ENCODE results near the gene PBX4.
"Not testable (repeated sequence)": the region's sequence is repeated elsewhere in the genome, so short reads cannot be mapped to it uniquely, and the experiment has no call there.

PBX4 gene, protein sequence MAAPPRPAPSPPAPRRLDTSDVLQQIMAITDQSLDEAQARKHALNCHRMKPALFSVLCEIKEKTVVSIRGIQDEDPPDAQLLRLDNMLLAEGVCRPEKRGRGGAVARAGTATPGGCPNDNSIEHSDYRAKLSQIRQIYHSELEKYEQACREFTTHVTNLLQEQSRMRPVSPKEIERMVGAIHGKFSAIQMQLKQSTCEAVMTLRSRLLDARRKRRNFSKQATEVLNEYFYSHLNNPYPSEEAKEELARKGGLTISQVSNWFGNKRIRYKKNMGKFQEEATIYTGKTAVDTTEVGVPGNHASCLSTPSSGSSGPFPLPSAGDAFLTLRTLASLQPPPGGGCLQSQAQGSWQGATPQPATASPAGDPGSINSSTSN

DNA sequence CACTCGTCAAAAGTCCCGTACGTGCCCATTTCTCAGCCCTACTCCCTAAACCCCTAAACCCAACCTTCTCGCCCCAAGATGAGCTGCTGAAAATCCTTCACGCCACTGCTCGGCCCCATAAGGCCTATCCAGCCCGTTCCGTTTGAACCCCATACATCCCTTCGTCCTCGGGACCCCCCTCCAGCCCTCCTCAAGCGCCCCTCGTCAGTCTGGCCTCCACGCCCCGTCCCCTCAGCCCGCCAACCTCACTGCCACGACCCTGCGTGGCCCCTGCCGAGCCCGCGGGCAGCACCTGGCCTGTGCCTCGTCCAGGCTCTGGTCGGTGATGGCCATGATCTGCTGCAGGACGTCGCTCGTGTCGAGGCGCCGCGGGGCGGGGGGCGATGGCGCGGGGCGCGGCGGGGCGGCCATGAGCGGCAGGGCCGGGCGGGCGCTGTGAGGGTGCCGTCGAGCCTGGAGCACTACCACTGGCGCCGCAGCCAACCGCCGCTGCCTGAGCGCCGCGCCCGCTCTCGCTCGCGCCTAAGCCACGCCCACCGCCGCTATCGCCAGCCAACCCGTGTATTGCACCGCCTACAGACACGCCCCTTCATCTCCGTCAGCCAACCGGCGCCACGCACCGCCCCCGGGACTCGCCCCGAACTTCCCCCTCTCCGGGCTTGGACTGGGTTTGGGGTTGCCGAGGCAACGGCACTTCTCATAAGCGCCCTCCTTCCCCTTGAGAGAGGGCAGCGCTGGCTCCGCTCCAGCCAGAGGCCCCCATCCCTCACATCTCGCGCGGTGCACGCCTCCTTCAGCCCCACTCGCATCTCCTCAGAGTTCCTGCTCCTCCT is at the start of gene PBX4:
Gene PBX4 (minus strand): TSS at position 469 of the 833 bp plus-strand sequence. CDS start 58 bp downstream, at position 411.
- DNase-seq: peak; percentile 98 to 99 (median 99)

DNA sequence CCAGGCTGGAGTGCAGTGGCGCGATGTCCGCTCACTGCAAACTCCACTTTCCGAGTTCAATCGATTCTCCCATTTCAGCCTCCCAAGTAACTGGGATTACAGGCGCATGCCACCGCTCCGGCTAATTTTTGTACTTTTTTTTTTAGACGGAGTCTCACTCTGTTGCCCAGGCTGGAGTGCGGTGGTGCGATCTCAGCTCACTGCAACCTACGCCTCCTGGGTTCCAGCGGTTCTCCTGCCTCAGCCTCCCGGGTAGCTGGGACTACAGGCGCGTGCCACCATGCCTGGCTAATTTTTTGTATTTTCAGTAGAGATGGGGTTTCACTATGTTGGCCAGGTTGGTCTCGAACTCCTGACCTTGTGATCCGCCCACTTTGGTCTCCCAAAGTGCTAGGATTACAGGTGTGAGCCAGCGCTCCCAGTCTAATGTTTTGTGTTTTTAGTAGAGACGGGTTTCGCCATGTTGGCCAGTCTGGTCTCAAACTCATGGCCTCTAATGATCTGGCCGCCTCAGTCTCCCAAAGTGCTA is 47.0 kb upstream of the PBX4 start:
- DNase-seq: not testable (repeated sequence)

DNA sequence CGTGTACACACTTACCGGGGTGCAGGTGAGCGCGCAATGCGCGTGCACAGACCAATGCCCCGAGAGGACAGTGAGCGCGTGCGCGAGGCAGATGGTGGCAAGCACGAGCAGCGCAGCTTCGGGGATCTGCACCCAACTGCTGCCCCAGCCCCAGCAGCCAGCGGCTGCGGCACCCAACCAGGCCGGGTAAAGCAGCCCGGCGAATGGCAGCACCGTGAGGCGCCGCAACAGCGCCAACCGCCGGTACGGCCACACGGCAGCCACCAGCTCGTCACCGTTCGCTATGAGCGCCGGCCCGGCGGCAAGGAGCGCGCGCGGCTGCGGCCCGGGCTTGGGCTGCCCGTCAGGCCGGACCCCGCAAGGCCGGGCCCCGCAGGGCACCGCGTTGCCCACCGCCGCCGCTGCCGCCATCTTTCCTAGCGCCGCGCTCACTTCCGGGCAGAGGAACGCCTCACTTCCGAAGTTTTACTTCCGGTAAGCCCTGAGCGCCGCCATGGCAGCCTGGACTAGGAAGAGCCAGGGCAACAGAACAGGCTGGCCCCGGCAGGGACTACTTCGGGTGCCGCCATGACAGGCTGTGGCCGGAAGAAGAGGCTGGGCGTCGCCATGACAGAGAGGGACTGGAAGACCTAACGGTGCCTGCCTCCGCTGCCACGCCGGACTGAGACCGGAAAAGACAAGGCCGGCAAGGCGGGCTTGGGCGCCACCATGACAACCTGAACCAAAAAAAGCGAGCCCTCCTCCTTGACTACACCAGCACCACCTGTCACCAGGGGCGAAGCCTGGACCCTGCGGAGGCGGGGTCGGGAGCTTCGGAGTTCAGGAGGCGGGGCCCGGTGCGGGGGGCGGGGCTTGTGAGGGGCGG is 45.0 kb upstream of the PBX4 start, which contains the start of gene ATP13A1:
Gene ATP13A1 (minus strand): TSS at position 421 of the 865 bp plus-strand sequence. CDS start 10 bp downstream, at position 411.
- DNase-seq: peak; percentile 97 to 98 (median 98)

DNA sequence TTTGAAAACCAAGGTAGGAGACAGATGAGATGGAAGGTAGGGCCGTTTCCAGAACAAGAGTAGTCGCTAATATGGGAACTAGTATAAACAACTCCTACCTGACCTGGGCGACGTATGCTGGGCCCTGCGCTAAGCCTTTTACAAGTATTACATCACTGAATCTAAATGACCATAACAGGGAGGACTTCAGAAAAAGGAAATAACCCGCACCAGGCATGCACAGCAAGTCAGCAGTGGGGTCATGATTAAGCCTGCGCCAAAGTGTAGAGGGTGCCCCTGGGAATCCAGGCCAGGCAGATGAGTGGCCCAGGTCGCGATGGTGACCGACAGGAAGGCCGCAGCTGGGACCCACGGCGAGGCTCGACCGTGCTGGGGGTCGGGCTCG is 44.4 kb upstream of the PBX4 start:
- DNase-seq: peak; percentile 42 to 61 (median 44)

DNA sequence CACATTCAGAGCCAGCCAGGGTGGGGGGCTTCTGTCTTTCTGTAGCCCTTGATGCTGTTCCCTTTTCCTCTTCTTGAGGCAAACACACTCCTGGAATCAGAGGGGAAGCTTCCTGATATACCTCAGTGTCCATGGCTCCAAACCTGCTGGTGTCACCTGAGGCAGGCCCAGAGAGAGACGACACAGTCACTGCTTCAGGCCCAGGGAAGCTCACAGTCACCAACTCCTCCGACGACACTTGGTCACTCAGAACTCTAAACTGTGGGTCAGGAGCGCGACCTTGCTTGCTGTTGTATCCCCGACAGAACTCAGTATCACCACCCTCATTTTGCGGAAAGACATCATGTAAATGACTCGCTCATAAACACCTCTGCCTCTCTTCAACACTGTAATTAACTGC is 43.9 kb upstream of the PBX4 start:
- DNase-seq: no peak

DNA sequence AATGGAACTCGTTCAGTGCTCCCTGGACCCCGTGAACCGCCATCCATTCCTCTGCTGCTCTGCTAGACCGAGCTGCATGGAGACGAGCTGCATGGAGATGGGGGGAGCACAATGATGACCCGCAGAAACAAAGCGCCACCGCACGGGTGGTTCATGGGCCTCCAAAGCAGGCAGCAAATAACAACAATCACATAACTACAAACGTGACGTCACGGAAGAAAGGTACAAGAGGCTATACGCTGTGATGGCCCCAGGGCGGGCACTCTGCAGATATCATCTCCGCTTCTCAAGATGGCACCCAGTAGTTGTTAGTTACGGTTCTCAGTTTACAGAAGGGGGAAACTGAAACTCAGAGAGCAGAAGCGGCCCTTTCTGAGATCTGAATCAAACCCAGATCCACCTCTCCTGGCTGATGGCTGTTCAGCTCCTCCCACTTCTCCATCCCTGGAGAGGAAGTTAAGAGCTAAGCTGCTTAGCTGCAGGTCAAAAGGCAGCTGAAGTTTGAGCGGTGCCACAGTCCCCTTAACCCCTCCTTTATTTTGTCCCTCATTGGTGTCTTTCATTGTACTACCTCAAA is 43.3 kb upstream of the PBX4 start:
- DNase-seq: peak; percentile 72 to 85 (median 74)

DNA sequence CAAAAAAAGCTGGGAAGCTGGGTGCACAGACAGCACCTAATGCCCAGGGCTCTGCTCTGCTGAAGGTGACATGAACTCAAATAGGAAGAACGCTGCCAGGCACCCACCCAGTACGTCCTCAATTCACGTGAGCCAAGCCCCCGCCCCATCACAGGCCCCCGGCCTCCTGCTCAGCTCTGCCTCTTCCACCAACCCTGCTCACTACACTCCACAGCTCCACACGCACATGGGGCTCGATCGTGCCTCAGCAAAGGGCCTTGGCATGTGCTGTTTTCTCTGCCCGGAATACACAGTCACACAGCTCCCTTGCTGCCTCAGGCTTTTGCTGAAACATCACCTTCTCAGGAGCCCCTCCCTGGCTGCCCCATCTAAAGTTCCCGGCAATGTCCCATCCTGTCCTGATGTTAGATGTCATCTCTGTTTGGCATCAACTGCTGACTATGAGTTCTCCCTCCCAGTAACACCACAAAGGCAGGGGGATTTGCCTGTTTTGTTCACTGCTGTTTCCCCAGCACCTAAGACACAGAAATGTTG is 42.7 kb upstream of the PBX4 start:
- DNase-seq: no peak

DNA sequence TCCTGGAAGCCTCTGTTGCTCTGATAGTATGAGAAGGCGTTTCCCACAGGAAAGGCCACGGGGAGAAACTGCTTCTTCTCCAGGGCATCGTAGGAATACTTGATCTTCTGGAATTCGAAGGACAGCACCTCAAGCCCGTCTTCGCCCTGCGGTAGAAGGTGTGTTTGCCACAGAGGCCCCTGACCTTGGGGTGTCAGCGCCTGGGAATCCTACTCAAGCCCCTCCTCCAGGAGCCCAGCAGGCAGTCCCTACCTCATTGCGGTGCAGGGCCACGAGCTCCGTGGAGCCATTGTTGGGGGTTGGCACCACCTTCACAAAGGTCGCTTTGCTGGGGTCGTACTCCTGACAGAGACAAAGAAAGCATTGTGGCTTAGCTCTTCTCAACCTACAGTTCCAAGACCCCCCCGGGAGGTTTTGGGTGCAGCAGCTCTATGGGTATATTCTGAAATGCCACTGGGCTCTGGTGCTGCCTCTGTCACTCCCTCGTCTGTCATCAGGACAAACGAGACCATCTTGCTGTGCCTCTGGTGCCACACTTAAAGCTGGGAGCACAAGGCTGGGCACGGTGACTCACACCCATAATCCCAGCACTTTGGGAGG is 41.3 kb upstream of the PBX4 start:
- no peak for DNase-seq

DNA sequence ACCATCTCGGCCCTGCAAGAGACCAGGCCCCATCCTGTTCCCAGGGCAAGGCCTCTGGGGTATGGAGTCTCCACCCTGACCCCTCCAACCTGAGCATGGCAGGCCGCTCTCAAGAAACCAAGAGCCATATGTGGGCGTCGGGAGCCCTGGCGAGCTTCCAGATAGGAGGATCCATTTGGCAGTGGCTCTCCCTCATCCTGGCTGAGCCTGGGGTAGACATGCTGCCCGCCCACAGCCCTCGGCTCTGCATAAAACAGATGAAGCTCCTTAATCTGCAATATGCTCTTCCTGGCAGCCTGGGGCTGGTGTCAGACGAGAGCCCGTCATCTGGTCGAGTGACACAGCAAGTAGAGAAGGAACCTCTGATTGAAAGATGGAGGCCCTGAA is 38.9 kb upstream of the PBX4 start:
- DNase-seq: no peak

DNA sequence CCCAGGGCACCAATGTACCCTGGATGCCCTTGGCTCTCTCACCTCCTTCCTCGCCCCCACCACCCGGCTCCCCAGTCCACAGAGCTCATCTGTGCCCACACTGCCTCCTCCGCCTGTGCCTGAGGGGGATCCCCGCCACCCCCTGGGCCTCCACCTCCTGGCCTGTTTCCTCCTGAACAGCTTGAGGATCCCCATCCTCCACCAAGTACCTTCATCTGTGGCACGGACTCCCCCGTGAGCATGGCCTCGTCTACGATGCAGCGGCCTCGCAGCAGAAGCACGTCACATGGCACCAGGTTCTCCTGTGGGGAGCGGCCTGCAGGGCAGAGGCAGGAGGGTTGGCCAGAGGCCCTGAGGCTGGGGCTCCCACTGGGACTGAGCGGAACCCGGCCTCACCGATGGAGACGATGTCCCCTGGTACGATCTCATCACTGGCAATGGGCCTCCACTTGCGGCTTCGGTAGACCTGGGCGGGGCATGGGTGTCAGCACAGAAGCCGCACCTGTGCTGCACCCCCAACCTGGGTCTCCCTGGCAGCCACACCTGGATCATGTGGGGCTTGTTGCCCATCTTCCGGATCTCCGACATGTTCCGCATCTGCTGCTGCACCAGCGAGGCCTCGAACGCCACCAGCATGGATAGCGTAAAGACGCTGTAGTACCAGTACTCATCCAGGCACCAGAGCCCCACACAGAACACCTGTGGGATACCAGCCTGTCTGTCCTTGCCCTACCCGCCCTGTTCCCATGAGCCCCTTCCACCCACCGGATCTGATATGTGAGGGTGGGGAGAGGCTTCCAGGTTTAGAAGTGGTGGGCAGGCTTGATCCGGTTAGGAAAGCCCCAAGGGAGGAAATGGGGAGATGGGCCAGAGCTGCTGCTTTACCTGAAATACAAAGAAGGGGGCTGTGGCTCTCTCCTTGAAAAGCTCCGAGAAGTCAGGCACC is 38.2 kb upstream of the PBX4 start:
- no peak for DNase-seq

DNA sequence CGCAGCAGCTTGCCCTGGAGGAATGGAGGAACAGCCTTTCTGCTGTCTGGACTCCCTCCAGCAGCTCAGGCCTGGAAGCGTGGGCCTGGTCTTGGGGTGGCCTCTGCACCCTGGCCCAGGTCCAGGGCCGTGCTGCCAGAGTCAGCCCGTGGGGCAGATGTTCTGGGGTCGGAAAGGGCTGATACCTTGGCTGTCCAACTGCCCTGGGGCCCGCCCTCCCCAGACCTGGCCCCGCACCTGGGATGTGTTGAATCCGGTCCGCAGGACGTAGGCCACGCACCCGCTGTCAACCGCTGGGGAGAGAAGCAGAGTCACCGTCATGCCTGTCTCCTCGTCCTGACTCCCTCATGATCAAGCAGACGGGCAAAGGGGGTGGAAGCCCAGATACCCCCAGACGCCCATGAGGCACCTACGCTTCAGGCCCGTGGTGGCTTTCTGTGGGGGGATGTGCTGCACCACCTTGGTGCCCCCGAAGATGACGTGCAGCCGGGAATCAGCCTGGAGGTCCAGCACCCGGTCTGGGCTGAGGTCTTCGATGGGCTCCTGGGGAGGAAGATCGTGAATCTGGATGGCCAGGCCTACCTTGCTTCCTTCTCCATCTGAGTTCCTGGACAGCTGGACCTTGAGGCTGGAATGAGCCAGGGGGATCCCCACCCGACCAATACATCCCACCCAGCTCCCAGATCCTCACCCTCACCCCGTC is 37.3 kb upstream of the PBX4 start:
- DNase-seq: no peak

DNA sequence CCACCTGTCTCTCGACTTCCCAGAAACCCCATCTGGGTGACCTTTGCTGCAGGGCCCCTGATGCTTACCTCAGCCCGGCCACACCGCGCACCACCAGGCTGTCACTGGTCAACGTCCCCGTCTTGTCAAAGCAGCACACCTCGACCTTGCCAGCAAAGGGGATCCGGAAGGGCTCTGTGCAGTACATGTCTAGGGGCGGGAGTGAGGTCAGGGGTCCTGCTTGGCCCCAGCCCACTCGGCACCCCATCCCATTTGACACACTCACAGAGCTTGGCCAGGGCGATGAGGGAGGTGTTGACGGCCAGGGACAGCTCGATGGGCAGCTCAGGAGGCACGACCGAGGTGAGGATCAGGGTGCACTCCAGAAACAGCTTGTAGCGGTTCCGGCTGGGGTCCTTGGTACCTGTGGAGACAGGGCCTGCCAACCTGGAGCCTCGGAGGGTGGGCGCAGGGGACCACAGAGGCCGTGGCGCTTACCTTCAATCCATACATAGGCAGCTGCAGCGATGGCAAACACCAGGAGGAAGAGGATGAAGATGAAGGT is 36.6 kb upstream of the PBX4 start:
- no peak for DNase-seq

DNA sequence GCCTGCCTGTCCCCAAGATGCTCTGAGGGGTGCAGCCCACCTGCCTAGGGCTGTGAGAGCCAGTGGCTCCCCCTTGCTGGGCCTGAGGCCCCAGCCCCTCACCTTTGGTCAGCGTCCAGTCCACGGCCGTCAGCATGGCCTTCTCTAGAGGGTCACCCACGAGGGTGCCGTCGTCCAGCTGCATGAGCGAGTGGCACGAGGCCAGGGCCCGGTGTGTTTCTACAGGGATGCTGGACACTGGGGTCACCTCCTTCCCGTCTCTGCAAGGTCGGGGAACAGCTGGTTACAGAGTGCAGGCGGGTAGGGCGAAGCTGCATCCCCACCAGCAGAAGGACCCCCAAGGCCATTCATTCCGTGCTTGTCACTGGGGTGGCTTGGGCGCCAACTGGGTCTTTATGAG is 36.0 kb upstream of the PBX4 start:
- no peak for DNase-seq

DNA sequence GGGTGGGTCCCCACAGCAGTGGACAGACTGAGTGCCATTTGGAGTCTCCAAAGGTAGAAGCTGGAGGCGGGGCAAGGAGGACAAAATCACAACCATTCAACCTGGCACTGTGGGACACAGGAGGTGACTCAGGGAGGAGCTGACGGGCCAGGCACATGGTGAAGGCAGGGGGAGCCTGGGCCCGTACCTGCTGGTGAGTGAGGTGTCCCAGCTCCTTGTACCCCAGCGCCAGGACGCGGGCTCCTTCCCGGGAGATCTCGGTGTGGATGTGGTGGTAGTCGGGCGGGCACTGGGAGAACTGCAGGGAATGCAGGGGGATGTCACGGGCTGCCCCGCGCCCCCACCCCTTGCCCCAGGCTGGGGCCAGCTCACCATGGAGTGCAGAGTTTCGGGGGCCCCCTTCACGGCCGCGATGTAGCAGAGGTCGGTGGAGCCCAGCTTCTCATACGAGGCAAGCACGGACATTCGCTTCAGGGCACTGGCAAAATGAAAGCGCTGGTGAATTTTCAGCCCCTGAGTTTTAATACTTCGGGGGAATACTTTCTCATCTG is 35.2 kb upstream of the PBX4 start:
- DNase-seq: no peak

DNA sequence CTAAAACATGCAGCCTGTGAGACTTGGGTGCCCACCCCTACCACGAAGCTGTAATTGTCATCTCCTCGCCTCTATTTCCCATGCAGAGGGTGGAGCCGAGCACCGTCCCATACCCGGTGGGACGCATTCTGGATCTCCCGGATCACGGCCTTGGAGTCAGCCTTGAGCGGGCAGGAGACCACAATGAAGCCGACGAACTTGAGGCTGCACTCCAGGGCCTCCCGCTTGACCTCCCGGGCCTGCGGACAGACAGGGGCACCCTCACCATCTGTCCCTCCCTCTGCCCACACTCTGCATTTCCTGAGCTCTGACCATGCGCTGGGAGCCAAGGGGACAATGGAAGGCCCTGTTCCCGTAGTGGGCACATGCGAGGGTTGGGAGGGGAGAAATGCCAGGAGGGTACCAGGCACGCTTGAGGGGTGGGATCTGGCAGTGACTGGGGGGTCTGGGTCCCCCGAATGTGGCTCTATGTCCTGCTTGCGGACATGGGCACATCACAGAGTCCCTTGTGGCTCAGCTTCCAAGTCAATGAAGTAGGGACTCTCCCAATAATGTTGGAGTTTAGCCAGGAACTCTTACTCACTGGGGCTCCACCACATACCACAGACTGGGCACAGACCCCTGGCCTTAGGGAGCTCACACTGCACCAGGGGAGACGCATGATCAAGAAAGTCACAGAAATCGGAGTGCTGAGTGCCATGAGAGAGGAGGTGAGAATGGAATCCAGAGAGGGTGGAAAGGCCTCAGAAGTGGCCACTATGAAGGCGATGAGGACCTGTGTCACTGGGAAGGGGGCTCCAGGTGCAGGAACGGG is 34.2 kb upstream of the PBX4 start:
- no peak for DNase-seq

DNA sequence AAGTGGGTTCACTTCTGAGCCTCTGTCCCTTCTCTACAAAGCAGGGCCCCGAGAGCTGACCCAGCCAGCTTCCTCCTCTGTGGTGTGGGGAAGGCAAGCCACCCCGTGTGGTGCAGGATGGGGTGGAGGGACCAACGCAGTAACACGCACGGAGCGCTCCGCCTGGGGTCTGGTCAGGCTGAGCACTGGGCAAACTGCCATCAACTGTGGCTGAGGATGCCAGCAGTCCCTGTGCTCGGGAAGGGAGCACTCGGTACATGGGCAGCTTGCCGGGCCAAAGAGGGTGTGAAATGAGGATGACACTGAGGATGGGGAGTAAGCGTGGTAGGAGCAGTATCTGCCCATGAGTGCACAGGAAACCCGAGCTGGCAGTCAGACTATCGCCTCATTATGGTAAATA is 32.6 kb upstream of the PBX4 start:
- DNase-seq: no peak

DNA sequence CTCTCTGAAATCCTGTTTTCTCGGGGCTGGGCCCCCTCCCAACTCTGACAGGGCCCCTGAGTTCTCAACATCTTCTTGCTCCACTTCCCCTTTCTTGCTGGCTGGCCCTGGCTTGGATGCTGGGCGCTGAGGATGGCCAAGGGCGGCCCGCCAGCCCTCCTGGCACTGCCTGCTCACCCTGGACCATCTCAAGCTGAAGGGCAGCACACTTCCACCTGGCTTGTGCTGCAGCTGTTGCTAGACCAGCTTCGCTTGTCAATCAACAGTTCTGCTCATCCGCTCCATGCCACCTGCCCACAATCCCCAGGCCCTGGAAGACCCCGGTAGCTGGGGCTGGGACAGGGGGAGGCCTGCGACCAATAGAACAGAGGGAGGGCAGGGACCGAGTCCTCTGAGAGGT is 31.8 kb upstream of the PBX4 start:
- DNase-seq: no peak

DNA sequence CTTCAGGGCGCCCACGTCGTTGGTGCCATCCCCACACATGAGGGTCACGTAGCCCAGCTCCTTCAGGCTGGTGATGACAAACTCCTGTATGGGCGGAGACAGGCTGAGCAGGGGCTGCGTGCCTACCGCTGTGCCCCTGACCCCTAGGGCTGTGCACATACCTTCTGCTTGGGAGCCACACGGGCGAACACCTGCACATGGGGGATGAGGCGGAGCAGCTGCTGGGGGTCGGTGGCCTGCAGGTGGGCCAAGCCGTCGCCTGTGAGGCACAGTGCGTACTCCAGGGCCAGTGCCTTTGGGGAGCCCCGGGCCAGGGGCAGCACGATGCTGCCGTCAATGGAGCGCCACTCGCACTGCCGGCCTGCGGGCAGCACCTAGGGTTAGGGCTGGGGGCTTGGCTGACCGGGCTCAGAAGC is 31.1 kb upstream of the PBX4 start:
- no peak for DNase-seq
